ENCODE data around the gene SRGAP3. TPM values are rescaled to one million over a fixed set of nuclear protein-coding genes. Genes with fewer than 3 reads are reported as not detected.
A peak's percentile ranks its signal among the peaks of the same experiment; 100 is the strongest.

The SRGAP3 gene
- total RNA-seq, 3 donors from 2014 or later, result 0.27 to 2.0 (median 0.42) TPM

DNA sequence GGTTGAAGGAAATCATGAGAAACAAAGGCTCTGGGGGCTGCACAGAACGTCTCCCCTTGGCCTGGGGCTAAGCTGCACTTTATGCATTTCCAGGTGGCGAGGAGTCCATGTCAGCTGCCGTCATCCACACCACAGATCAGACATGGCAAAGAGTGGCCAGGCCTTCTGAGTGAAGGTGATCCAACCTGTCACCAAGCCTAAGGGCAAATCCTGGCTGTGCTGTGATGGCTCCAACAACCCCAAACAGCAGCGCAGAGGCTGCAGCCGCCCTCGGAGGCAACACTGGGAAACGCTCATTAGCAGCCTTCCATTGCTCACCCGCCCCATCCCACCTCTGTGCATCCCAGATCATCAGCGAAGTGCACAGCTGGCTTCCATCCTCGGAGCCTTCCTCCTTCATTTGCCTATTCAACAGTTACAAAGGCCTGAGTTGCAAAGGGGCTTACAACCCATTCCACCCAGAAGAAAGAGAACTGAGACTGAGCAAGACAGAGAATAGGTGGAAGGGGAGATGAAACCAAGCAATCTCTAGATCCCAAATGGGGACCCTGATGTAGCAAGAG, 55.7 kb downstream of the SRGAP3 start:
- Mint-ChIP-seq H3K27me3 (ENCODE audit: low read depth) (no peaks in the 10 kb centered on the region), H3K36me3 (ENCODE audit: insufficient read depth) (no peaks in the 10 kb centered on the region), H3K4me1 (ENCODE audit: low read depth) (no peaks in the 10 kb centered on the region), H3K9me3 (no peaks in the 10 kb centered on the region), H3K4me3 (no peak overlapping the region)
- DNase-seq, result no peak
- ATAC-seq, result no peak

DNA sequence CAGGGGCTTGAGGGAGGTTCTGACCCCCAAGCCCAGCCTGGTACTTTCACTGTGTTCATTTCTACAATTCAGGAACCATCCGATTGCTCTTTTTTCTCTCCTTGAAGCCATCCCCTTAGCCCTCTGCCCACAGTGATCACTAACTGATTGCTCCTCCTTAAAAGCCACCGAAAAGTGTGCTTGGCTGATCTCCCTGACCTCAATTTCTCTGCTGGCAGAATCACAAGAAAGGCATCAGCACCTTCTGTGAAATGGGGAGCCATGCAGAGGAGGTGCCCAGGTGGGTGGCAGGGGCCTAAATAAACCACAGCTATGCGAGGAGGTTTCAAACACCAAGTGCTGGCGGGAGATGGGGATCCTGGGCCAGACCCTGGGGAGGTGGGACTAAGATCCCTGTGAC, 56.2 kb downstream of the SRGAP3 start:
- DNase-seq (no peak), ATAC-seq (no peak)
- no peaks in the 10 kb centered on the region for H3K4me1 Mint-ChIP-seq (ENCODE audit: low read depth)
- H3K9me3 Mint-ChIP-seq, result no peaks in the 10 kb centered on the region
- H3K36me3 Mint-ChIP-seq (ENCODE audit: insufficient read depth), result no peaks in the 10 kb centered on the region
- H3K4me3 Mint-ChIP-seq, result no peak overlapping the region
- no peaks in the 10 kb centered on the region for H3K27me3 Mint-ChIP-seq (ENCODE audit: low read depth)

DNA sequence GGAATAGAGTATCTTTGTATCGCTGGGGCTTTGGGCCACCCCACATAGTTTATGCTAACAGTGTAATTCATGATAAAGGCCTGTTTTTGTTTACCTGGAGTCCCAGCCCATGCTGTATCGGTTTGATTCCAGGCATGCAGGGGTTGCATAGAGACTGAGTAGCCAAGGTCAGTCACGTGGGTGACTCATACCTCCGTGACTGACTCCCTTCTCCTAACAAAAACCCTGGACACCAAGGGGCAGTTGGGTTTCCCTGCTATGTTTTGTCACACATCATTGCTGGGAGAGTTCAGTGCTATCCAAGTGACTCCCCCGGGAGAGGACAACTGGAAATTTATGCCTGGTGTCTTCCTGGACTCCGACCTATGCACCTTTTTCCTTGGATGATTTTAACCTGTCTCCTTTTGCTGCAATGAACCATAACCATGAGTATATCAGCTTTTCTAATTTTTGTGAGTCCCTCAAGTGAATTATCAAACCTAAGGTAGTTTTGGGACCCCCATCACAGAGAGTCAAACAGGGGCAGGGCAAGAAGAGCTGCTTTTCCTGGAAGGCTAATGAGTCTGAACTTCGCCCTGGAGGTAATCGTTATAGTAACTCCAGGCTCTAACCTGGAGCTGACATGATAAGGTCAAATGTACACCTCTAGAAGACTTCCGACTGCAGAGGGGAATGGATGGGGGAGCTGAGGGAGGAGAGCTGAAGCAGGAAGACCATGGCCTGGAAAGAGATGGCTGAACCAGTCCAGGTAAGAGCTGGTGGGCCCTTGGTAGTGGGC, 57.0 kb downstream of the SRGAP3 start:
- ATAC-seq (no peak), DNase-seq (no peak)
- no peaks in the 10 kb centered on the region for H3K4me1 Mint-ChIP-seq (ENCODE audit: low read depth)
- no peaks in the 10 kb centered on the region for H3K9me3 Mint-ChIP-seq
- no peak overlapping the region for H3K4me3 Mint-ChIP-seq
- H3K27me3 Mint-ChIP-seq (ENCODE audit: low read depth), result no peaks in the 10 kb centered on the region
- H3K36me3 Mint-ChIP-seq (ENCODE audit: insufficient read depth), result no peaks in the 10 kb centered on the region

DNA sequence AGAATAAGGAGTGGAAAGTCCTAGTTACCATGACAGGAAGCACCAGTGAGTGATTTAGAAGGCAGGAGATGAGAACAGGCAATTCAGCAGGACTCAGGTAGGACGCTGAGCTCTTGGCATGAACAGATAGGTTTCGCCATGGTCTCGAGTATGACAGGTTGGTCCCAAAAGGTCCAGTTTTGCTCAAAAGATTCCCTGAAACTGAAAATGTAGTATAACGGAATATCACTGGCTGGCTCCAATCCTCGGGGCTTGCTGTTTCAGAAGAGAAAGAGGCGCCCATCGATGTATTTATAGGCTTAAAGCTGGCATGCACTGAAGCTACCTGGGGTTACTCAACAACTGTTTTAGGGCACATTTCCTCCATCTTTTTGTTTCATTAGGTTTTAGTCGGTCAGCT, 59.2 kb downstream of the SRGAP3 start:
- H3K4me1 Mint-ChIP-seq (ENCODE audit: low read depth), result no peaks in the 10 kb centered on the region
- H3K36me3 Mint-ChIP-seq (ENCODE audit: insufficient read depth), result no peaks in the 10 kb centered on the region
- DNase-seq (no peak), ATAC-seq (no peak)
- no peak overlapping the region for H3K4me3 Mint-ChIP-seq
- H3K9me3 Mint-ChIP-seq, result no peaks in the 10 kb centered on the region
- H3K27me3 Mint-ChIP-seq (ENCODE audit: low read depth), result no peaks in the 10 kb centered on the region

GRCh38 chr3:9188583-9188982, 60.9 kb downstream of the SRGAP3 start:
- DNase-seq, result no peak
- H3K36me3 Mint-ChIP-seq (ENCODE audit: insufficient read depth), result no peaks in the 10 kb centered on the region

GRCh38 chr3:9185701-9186100, 63.7 kb downstream of the SRGAP3 start:
- Mint-ChIP-seq H3K4me1 (ENCODE audit: low read depth) (peaks cover 3% of the 10 kb centered on the region), H3K36me3 (ENCODE audit: insufficient read depth) (no peaks in the 10 kb centered on the region)

More at GRCh38 chr3:9188583-9188982, 60.9 kb downstream of the SRGAP3 start:
- no peak overlapping the region for H3K4me3 Mint-ChIP-seq
- ATAC-seq, result no peak
- no peaks in the 10 kb centered on the region for H3K4me1 Mint-ChIP-seq (ENCODE audit: low read depth)
- H3K27me3 Mint-ChIP-seq (ENCODE audit: low read depth), result no peaks in the 10 kb centered on the region
- H3K9me3 Mint-ChIP-seq, result no peaks in the 10 kb centered on the region

GRCh38 chr3:9185046-9185445, 64.4 kb downstream of the SRGAP3 start:
- Mint-ChIP-seq H3K4me3 (no peak overlapping the region), H3K27me3 (ENCODE audit: low read depth) (no peaks in the 10 kb centered on the region), H3K36me3 (ENCODE audit: insufficient read depth) (no peaks in the 10 kb centered on the region), H3K4me1 (ENCODE audit: low read depth) (peaks cover 9% of the 10 kb centered on the region), H3K9me3 (no peaks in the 10 kb centered on the region)
- ATAC-seq (no peak), DNase-seq (no peak)

More at GRCh38 chr3:9185701-9186100, 63.7 kb downstream of the SRGAP3 start:
- ATAC-seq (no peak), DNase-seq (no peak)
- no peak overlapping the region for H3K4me3 Mint-ChIP-seq
- H3K27me3 Mint-ChIP-seq (ENCODE audit: low read depth), result no peaks in the 10 kb centered on the region
- H3K9me3 Mint-ChIP-seq, result no peaks in the 10 kb centered on the region

- Mint-ChIP-seq H3K36me3 (ENCODE audit: insufficient read depth) (no peaks in the 10 kb centered on the region), H3K4me3 (no peak overlapping the region), H3K27me3 (ENCODE audit: low read depth) (no peaks in the 10 kb centered on the region), H3K4me1 (ENCODE audit: low read depth) (peaks cover 15% of the 10 kb centered on the region), H3K9me3 (no peaks in the 10 kb centered on the region)
- ATAC-seq (no peak), DNase-seq (no peak)
These were observed 65.0 kb downstream of the SRGAP3 start for GRCh38 chr3:9184461-9184835.

GRCh38 chr3:9183811-9184460, 65.5 kb downstream of the SRGAP3 start:
- H3K27me3 Mint-ChIP-seq (ENCODE audit: low read depth), result no peaks in the 10 kb centered on the region
- H3K36me3 Mint-ChIP-seq (ENCODE audit: insufficient read depth), result no peaks in the 10 kb centered on the region

DNA sequence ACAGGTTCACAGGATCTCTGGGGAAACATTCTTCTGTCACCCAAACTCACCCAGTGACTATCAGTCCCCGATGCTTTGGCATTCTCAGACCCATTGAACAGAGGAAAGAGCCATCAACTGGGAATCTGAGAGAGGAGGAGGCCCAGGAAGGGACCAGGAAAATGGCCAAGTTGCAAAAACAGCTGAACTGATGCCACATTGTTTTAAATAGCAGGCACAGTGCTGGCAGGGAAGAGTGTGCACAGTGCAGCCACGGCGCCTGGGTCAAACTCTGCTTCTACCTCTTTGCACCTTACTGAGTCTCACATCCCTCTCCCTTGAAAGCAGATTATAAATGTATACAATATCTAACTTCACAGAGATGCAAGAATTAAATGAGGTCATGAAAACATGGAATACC, 66.4 kb downstream of the SRGAP3 start:
- Mint-ChIP-seq H3K9me3 (no peaks in the 10 kb centered on the region), H3K36me3 (ENCODE audit: insufficient read depth) (no peaks in the 10 kb centered on the region), H3K4me3 (no peak overlapping the region), H3K4me1 (ENCODE audit: low read depth) (peaks cover 20% of the 10 kb centered on the region), H3K27me3 (ENCODE audit: low read depth) (no peaks in the 10 kb centered on the region)
- no peak for DNase-seq
- ATAC-seq, result no peak

More at GRCh38 chr3:9183811-9184460, 65.5 kb downstream of the SRGAP3 start:
- no peak for DNase-seq
- peaks cover 18% of the 10 kb centered on the region for H3K4me1 Mint-ChIP-seq (ENCODE audit: low read depth)
- H3K9me3 Mint-ChIP-seq, result no peaks in the 10 kb centered on the region
- no peak overlapping the region for H3K4me3 Mint-ChIP-seq
- no peak for ATAC-seq

DNA sequence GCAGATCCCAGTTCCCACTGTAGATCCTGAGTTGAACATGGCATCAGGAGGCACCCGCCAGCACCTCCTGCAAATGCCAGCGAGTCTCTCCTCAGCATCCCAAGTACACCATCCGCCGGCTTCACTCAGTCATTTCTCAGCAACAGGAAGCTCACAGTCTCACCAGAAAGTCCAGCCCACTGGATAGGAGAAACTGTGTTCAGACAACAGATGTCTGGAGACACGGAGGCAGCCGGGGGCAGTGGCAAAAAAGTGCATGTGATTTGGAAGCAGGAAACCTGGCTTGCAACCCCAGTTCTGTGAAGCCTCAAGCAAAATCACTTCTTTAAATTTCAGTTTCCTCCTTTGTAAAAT, 68.7 kb downstream of the SRGAP3 start:
- DNase-seq, result no peak
- Mint-ChIP-seq H3K4me3 (peak overlapping the region; percentile 54), H3K27me3 (ENCODE audit: low read depth) (no peaks in the 10 kb centered on the region), H3K9me3 (no peaks in the 10 kb centered on the region), H3K4me1 (ENCODE audit: low read depth) (peaks cover 20% of the 10 kb centered on the region), H3K36me3 (ENCODE audit: insufficient read depth) (no peaks in the 10 kb centered on the region)
- ATAC-seq, result peak; percentile 36 to 39

DNA sequence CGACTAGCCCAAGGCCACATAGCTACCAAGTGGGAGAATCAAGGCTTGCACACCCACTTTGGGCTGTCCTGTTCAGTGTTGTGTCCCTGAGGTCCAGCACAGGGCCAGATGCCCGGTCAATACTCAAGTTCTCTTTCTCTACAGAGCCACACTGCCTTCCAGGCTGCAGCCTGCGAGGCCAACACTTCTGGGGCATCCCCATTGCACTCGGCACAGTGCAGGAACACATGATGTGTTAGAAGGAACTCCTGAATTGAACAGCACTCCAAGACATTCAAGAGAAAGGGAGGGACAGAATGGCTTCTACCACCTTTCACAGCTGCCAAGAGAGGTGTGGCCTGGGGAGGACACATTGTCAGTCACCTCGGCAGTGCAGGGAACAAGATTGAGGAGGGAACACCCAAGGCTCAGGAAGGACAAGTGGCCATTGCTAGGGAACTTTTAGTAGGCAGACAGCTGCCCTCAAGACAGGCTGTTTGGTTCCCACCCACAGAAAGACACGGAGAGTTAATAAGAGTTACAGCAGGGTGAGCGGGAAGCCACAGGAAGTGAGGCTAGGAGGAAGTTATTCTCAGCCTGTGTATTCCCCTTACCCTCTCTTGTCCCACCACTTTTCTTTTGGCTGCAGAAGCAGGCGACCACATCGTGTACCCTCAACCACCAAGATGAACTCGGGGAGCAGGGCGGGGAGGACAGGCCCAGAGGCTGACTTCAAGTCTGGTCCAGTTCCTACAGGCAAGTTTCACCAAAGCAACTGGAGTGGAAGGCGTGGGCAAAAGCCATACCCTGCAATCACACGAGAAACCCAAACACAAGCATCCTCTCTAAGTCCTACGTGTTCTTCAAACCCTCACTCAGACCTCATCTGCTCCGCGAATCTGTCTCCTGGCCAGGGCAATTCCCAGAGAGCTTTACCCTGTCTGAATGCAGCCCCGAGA, 69.4 kb downstream of the SRGAP3 start:
- H3K9me3 Mint-ChIP-seq, result no peaks in the 10 kb centered on the region
- no peaks in the 10 kb centered on the region for H3K27me3 Mint-ChIP-seq (ENCODE audit: low read depth)
- H3K4me1 Mint-ChIP-seq (ENCODE audit: low read depth), result peaks cover 20% of the 10 kb centered on the region
- ATAC-seq (peak; percentile 56 to 66), DNase-seq (no peak)
- peak overlapping the region; percentile 54 for H3K4me3 Mint-ChIP-seq
- no peaks in the 10 kb centered on the region for H3K36me3 Mint-ChIP-seq (ENCODE audit: insufficient read depth)

- H3K27me3 Mint-ChIP-seq (ENCODE audit: low read depth), result no peaks in the 10 kb centered on the region
- ATAC-seq, result no peak
- H3K9me3 Mint-ChIP-seq, result no peaks in the 10 kb centered on the region
These were observed 70.7 kb downstream of the SRGAP3 start for GRCh38 chr3:9178697-9179096.

GRCh38 chr3:9175421-9175820, 74.0 kb downstream of the SRGAP3 start:
- no peaks in the 10 kb centered on the region for H3K9me3 Mint-ChIP-seq
- H3K27me3 Mint-ChIP-seq (ENCODE audit: low read depth), result no peaks in the 10 kb centered on the region
- H3K4me3 Mint-ChIP-seq, result no peak overlapping the region
- ATAC-seq (no peak), DNase-seq (no peak)
- H3K36me3 Mint-ChIP-seq (ENCODE audit: insufficient read depth), result no peaks in the 10 kb centered on the region
- peaks cover 28% of the 10 kb centered on the region for H3K4me1 Mint-ChIP-seq (ENCODE audit: low read depth)

More at GRCh38 chr3:9178697-9179096, 70.7 kb downstream of the SRGAP3 start:
- no peak for DNase-seq
- H3K4me1 Mint-ChIP-seq (ENCODE audit: low read depth), result peaks cover 20% of the 10 kb centered on the region
- no peak overlapping the region for H3K4me3 Mint-ChIP-seq
- no peaks in the 10 kb centered on the region for H3K36me3 Mint-ChIP-seq (ENCODE audit: insufficient read depth)

Data from activated T-cell treated with anti-CD3 and anti-CD28 coated beads, Interleukin-2, amount 50 U/mL, for 4 hours (primary cell).